ENCODE measurements around the gene MYCBPAP.

Gene MYCBPAP

GRCh38 chr17:50476545-50477315 lies 31.5 kb upstream of the MYCBPAP start:
- DNase-seq: no peak
- Histone ChIP-seq H3K27me3 (replicated peaks; ENCODE audit: insufficient read depth, low read length) (no peaks in the 10 kb centered on the region), H3K27ac (ENCODE audit: low read length) (no peak overlapping the region), H3K9ac (ENCODE audit: low read length) (no peak overlapping the region), H3K4me2 (ENCODE audit: low read depth, low read length) (no peak overlapping the region), H3K4me1 (ENCODE audit: low read length) (peaks cover 9% of the 10 kb centered on the region; the same call in 1 of the 2 replicates), H3K4me3 (ENCODE audit: low read length) (no peak overlapping the region), H3F3A (ENCODE audit: insufficient read depth, low read length) (peaks cover 12% of the 10 kb centered on the region), H3K9me3 (replicated peaks; ENCODE audit: insufficient read depth, low read length) (no peaks in the 10 kb centered on the region), H2AFZ (ENCODE audit: low read length) (no peak overlapping the region), H3K36me3 (replicated peaks; ENCODE audit: insufficient read depth, low read length) (no peaks in the 10 kb centered on the region), H3K79me2 (ENCODE audit: low read length) (peaks cover 9% of the 10 kb centered on the region), H4K20me1 (ENCODE audit: insufficient read depth, low read length) (no peaks in the 10 kb centered on the region), H3K9me2 (replicated peaks; ENCODE audit: insufficient read depth, low read length) (no peaks in the 10 kb centered on the region)
- TF ChIP-seq EZH2 (optimal IDR thresholded peaks at IDR 0.05; ENCODE audit: low read depth, low read length) (no peak), CTCF (IDR thresholded peaks at IDR 0.05; ENCODE audit: low read length) (no peak), EZH2phosphoT487 (IDR thresholded peaks at IDR 0.05; ENCODE audit: low read length) (no peak)

- Histone ChIP-seq H4K20me1 (ENCODE audit: insufficient read depth, low read length) (no peaks in the 10 kb centered on the region), H3K9ac (ENCODE audit: low read length) (peak overlapping the region; percentile 61; the same call in 1 of the 2 replicates), H3K36me3 (replicated peaks; ENCODE audit: insufficient read depth, low read length) (no peaks in the 10 kb centered on the region), H3K9me3 (replicated peaks; ENCODE audit: insufficient read depth, low read length) (no peaks in the 10 kb centered on the region), H3K9me2 (replicated peaks; ENCODE audit: insufficient read depth, low read length) (no peaks in the 10 kb centered on the region), H2AFZ (ENCODE audit: low read length) (peak overlapping the region; percentile 100), H3K27me3 (replicated peaks; ENCODE audit: insufficient read depth, low read length) (no peaks in the 10 kb centered on the region), H3F3A (ENCODE audit: insufficient read depth, low read length) (peaks cover 12% of the 10 kb centered on the region), H3K79me2 (ENCODE audit: low read length) (peaks cover 9% of the 10 kb centered on the region), H3K4me2 (ENCODE audit: low read depth, low read length) (peak overlapping the region; percentile 80; the same call in 1 of the 2 replicates), H3K4me3 (ENCODE audit: low read length) (peak overlapping the region; percentile 81), H3K27ac (ENCODE audit: low read length) (no peak overlapping the region), H3K4me1 (ENCODE audit: low read length) (peaks cover 9% of the 10 kb centered on the region; the same call in 1 of the 2 replicates)
- TF ChIP-seq CTCF (IDR thresholded peaks at IDR 0.05; ENCODE audit: low read length): no peak
- no peak for TF ChIP-seq EZH2phosphoT487 (IDR thresholded peaks at IDR 0.05; ENCODE audit: low read length)
- TF ChIP-seq EZH2 (optimal IDR thresholded peaks at IDR 0.05; ENCODE audit: low read depth, low read length): no peak
- no peak for DNase-seq
These were observed 30.3 kb upstream of the MYCBPAP start for GRCh38 chr17:50477976-50478375.

GRCh38 chr17:50478391-50479381 lies 29.6 kb upstream of the MYCBPAP start, which contains the start of gene RSAD1:
Gene RSAD1 (plus strand): TSS chr17:50478860. CDS start chr17:50478885, 25 bp downstream.
- TF ChIP-seq CTCF (IDR thresholded peaks at IDR 0.05; ENCODE audit: low read length) (peak; percentile 74), EZH2phosphoT487 (IDR thresholded peaks at IDR 0.05; ENCODE audit: low read length) (no peak), EZH2 (optimal IDR thresholded peaks at IDR 0.05; ENCODE audit: low read depth, low read length) (no peak)
- H2AFZ ChIP-seq (ENCODE audit: low read length): peak within 1 kb of the TSS; percentile 100
- peak within 1 kb of the TSS; percentile 61 for H3K9ac ChIP-seq (ENCODE audit: low read length)
- no peaks in the 10 kb centered on the region for H3K27me3 ChIP-seq (replicated peaks; ENCODE audit: insufficient read depth, low read length)
- peaks cover 12% of the 10 kb centered on the region for H3F3A ChIP-seq (ENCODE audit: insufficient read depth, low read length)
- no peaks in the 10 kb centered on the region for H3K9me2 ChIP-seq (replicated peaks; ENCODE audit: insufficient read depth, low read length)
- peak within 1 kb of the TSS; percentile 57; the same call in 1 of the 2 replicates for H3K27ac ChIP-seq (ENCODE audit: low read length)
- peak; percentile 87 for DNase-seq
- H3K4me3 ChIP-seq (ENCODE audit: low read length): peak within 1 kb of the TSS; percentile 81
- no peaks in the 10 kb centered on the region for H3K9me3 ChIP-seq (replicated peaks; ENCODE audit: insufficient read depth, low read length)
- peaks cover 9% of the 10 kb centered on the region for H3K79me2 ChIP-seq (ENCODE audit: low read length)
- no peaks in the 10 kb centered on the region; the same call in 1 of the 2 replicates for H3K36me3 ChIP-seq (replicated peaks; ENCODE audit: insufficient read depth, low read length)
- H3K4me1 ChIP-seq (ENCODE audit: low read length): peaks cover 9% of the 10 kb centered on the region; the same call in 1 of the 2 replicates
- no peaks in the 10 kb centered on the region for H4K20me1 ChIP-seq (ENCODE audit: insufficient read depth, low read length)
- peak within 1 kb of the TSS; percentile 80 for H3K4me2 ChIP-seq (ENCODE audit: low read depth, low read length)
